C4-2B (cell line): ENCODE results near the gene SOX6.
A peak's percentile ranks its signal among the peaks of the same experiment; 100 is the strongest.

Experiments used
- H3K27ac ChIP-seq: fragments of 450-650 bp; 2 replicates; pipeline ENCODE4 v1.5.1; 2017
- ZFX ChIP-seq: fragments of 450-650 bp; IDR thresholded peaks from 2 replicates; pipeline ENCODE4 v1.6.1; 2017
- TF ChIP-seq, protein P1 (sequence below): fragments of 450-650 bp; conservative IDR thresholded peaks from 2 replicates; pipeline ENCODE4 v1.5.1; 2017; ENCODE audit warnings: mild to moderate bottlenecking

Gene SOX6

GRCh38 chr11:15942126-15942525 is 414.2 kb downstream of the SOX6 start:
- TF ChIP-seq, protein P1, sequence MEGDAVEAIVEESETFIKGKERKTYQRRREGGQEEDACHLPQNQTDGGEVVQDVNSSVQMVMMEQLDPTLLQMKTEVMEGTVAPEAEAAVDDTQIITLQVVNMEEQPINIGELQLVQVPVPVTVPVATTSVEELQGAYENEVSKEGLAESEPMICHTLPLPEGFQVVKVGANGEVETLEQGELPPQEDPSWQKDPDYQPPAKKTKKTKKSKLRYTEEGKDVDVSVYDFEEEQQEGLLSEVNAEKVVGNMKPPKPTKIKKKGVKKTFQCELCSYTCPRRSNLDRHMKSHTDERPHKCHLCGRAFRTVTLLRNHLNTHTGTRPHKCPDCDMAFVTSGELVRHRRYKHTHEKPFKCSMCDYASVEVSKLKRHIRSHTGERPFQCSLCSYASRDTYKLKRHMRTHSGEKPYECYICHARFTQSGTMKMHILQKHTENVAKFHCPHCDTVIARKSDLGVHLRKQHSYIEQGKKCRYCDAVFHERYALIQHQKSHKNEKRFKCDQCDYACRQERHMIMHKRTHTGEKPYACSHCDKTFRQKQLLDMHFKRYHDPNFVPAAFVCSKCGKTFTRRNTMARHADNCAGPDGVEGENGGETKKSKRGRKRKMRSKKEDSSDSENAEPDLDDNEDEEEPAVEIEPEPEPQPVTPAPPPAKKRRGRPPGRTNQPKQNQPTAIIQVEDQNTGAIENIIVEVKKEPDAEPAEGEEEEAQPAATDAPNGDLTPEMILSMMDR = no peak
- TF ChIP-seq ZFX = no peak
- no peak overlapping the region for H3K27ac ChIP-seq

GRCh38 chr11:15941206-15941770 is 415.1 kb downstream of the SOX6 start:
- H3K27ac ChIP-seq = no peak overlapping the region
- TF ChIP-seq, protein P1 = peak; percentile 89
- TF ChIP-seq ZFX = no peak

DNA sequence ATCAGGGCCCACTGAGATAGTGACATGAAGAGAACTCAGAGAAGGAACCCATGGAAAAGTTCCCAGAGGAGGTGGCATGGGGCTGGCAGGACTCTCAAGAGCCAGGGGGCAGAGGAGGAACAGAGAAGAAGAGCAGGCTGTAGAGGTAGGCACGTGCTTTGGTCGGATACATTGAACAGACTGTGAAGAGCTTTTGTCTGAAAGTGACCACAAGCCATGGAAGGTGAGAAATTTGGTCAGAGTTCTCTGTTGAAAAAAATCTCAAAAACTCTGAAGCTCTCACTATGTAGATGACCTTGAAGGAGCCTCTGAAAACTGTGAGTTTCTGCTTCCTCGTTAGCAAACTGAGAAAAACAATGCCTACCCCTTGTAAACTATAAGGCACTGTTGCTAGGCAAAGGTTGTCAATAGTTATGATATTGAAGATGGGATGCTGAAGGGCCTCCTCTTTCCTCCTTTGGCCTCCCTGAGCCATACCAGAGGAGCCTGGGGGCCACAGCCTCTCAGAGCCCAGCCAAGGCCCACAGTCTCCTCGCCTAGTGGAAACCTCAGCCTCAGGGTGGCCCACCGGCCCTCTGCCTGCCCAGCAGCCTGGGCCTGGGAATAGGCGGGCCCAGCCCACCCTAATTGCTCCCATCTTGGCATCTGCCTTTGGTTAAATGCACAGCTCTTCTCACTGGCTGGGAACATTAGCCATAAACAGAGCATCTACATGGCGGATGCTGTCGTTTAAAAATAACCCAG is 415.7 kb downstream of the SOX6 start:
- H3K27ac ChIP-seq = no peak overlapping the region
- no peak for TF ChIP-seq ZFX
- TF ChIP-seq, protein P1 = no peak

DNA sequence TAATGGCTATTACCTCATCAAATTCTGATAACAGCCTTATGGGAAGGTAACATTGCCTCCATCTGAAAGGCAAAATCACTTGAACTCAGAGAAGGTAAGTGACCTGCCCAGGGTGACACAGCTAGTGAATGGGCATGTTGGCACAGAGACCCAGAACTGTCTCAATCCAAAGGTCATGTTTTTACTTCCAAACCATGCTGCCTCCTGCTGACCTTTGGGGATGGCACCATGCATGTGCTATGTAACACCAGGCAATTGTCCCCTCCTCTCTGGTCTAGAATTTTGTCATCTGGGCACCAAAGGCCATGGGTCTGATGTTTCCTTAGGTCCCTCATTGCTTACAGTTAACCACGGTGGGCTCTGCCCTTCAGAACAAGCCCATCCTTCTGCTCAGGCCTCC is 417.4 kb downstream of the SOX6 start:
- no peak for TF ChIP-seq ZFX
- TF ChIP-seq, protein P1 = no peak
- H3K27ac ChIP-seq = no peak overlapping the region

GRCh38 chr11:15938121-15938611 is 418.2 kb downstream of the SOX6 start:
- TF ChIP-seq, protein P1 = no peak
- TF ChIP-seq ZFX = no peak
- no peak overlapping the region for H3K27ac ChIP-seq

- no peak for TF ChIP-seq ZFX
- TF ChIP-seq, protein P1 = no peak
- no peak overlapping the region for H3K27ac ChIP-seq
These were observed 418.7 kb downstream of the SOX6 start for GRCh38 chr11:15937601-15938120.

- H3K27ac ChIP-seq = no peak overlapping the region
- TF ChIP-seq, protein P1 = no peak
- TF ChIP-seq ZFX = no peak
These were observed 420.3 kb downstream of the SOX6 start for GRCh38 chr11:15936011-15936410.
